22Rv1 (cell line): ENCODE measurements around the gene TFAP2A.
A peak's percentile ranks its signal among the peaks of the same experiment; 100 is the strongest.

Source experiments
- H3K27ac ChIP-seq: fragments of 450-650 bp; 2 replicates; pipeline ENCODE4 v1.5.1; 2017
- CTCF ChIP-seq: fragments of 450-650 bp; IDR thresholded peaks from 2 replicates; pipeline ENCODE4 v1.5.1; 2017; ENCODE audit warnings: mild to moderate bottlenecking
- ZFX ChIP-seq: fragments of 450-650 bp; IDR thresholded peaks from 2 replicates; pipeline ENCODE4 v1.6.1; 2017; ENCODE audit warnings: antibody characterized with exemption, borderline replicate concordance

Gene TFAP2A

DNA sequence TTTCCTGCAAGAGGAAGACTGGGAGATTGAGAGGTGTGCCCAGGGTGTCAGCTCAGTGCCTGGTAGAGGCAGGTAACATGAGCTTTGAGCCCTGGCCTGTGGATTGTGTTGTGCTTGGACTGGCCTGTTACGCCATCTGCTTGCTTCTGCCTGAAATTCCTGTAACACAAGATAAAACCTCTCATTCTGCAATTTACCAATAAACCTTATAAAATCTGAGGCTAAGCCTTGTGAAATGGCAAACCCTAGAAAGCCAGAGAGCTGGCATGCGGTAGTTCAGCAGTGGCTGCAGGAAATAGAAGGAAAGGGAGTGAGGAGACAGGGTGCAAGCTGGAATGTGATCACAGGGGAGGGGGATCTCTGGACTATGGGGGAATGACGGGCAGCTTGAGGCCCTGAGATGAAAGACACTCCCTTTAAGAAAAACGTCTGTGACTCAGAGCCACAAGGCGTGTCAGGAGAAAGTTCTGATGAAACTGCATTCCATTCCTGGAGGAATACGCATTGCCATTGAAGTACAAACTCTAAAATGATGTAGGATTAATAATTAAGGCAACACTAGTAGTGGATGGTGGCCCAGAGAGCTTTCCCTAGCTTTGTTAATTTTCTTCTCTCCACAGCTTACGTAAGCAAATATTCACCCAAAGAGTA, 26.3 kb upstream of the TFAP2A start:
- no peak overlapping the region for H3K27ac ChIP-seq
- no peak for TF ChIP-seq ZFX
- no peak for TF ChIP-seq CTCF

DNA sequence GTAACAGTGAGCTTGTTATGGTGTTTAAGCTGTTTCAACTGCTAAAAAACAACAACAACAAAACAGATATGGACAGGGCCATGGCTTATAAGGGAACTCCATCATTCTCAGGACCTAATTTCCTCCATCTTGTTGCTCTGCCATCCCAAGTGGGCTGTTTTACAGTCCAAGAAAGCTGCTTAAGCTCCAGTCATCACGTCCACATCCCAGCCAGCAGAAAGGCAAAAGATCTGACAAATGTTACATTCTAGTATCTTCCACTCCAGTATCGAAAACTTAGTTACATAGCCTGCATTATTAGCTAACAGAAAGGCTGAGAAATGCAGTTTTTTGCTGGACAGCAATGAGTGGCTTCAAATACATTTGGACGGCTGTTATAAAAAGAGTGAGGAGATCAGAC, 23.0 kb upstream of the TFAP2A start:
- H3K27ac ChIP-seq, result no peak overlapping the region
- TF ChIP-seq ZFX, result no peak
- no peak for TF ChIP-seq CTCF

GRCh38 chr6:10434235-10434634, 19.4 kb upstream of the TFAP2A start:
- H3K27ac ChIP-seq, result no peak overlapping the region
- TF ChIP-seq ZFX (no peak), CTCF (no peak)

DNA sequence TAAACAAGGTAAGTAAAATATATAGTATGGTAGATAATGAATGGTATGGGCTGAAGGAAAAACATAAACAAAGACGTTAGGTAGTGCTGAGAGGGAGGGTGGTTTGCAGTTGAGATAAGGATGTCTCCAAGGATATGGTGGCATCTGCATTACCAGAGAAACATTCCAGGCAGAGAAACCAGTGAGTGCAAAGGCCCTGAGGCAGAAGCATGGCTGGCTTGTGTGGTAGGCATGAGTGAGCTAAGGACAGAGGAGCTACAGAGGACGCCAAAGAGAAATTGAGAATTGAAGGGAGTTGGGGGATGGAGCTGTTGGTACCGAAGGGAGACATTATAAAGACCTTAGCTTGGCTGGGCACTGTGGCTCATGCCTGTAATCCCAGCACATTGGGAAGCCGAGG, 18.4 kb upstream of the TFAP2A start:
- no peak for TF ChIP-seq CTCF
- no peak for TF ChIP-seq ZFX
- H3K27ac ChIP-seq, result no peak overlapping the region

- TF ChIP-seq CTCF, result no peak
- no peak for TF ChIP-seq ZFX
- H3K27ac ChIP-seq, result no peak overlapping the region
These were observed 16.7 kb upstream of the TFAP2A start for GRCh38 chr6:10431423-10432164.

- no peak overlapping the region for H3K27ac ChIP-seq
- TF ChIP-seq CTCF (peak; percentile 79), ZFX (no peak)
These were observed 15.0 kb upstream of the TFAP2A start for GRCh38 chr6:10429638-10430427.
